ENCODE data around the gene DCLK3. TPM values are rescaled to one million over a fixed set of nuclear protein-coding genes. Genes with fewer than 3 reads are reported as not detected.

The DCLK3 gene
- total and polyA plus RNA-seq, 2 of the 13 experiments (the other 11 are each of a cell fraction or from before 2014, with no cell fraction given): not detected

- TF ChIP-seq ZNF704 (CRISPR knock-in tag; IDR thresholded peaks at IDR 0.05; ENCODE audit: borderline replicate concordance): no peak
- TF ChIP-seq NR2F2 (IDR thresholded peaks at IDR 0.05; ENCODE audit: borderline replicate concordance, low read depth): no peak
- no peak for TF ChIP-seq ZBTB20 (CRISPR knock-in tag; IDR thresholded peaks at IDR 0.05; ENCODE audit: borderline replicate concordance, low read depth)
- TF ChIP-seq HOXA7 (CRISPR knock-in tag; IDR thresholded peaks at IDR 0.05): no peak
- TF ChIP-seq PITX1 (CRISPR knock-in tag; IDR thresholded peaks at IDR 0.05): no peak
- no peak for TF ChIP-seq CAMTA2 (CRISPR knock-in tag; IDR thresholded peaks at IDR 0.05; ENCODE audit: borderline replicate concordance)
- no peak for TF ChIP-seq ATF5 (CRISPR knock-in tag; IDR thresholded peaks at IDR 0.05; ENCODE audit: low read depth)
- no peak for TF ChIP-seq ZNF232 (CRISPR knock-in tag; IDR thresholded peaks at IDR 0.05; ENCODE audit: borderline replicate concordance)
- no peak for TF ChIP-seq MNT (IDR thresholded peaks at IDR 0.05)
These were observed 68.6 kb downstream of the DCLK3 start (continued) for GRCh38 chr3:36695769-36696137.

GRCh38 chr3:36695113-36695768 lies 69.1 kb downstream of the DCLK3 start:
- in situ Hi-C loops (cut with HindIII; ENCODE audit: extremely low pct_ligation_motif_present, low pct_unique_long_range_greater_than_20kb) (loop anchor here (10.0 kb wide), 2 partner anchors 560 to 730 kb away; no protein-coding TSS in a partner anchor), intact Hi-C loops (cut with micrococcal nuclease; ENCODE audit: unreplicated experiment) (no loop called here)
- Histone ChIP-seq H3K36me3 (replicated peaks in 1 of 2; ENCODE audit: control insufficient read depth in 1 of 2, insufficient read depth in 2 of 2, low read length in 2 of 2) (no peaks in the 10 kb centered on the region), H3K27me3 (ENCODE audit: control insufficient read depth in 1 of 2, insufficient read depth in 2 of 2, low read length in 2 of 2) (no peaks in the 10 kb centered on the region), H3K9me3 (ENCODE audit: low read length) (no peaks in the 10 kb centered on the region), H3K27ac (ENCODE audit: extremely low read length, insufficient read depth, low read length) (no peak overlapping the region), H4K20me1 (ENCODE audit: insufficient read depth, low read length) (no peaks in the 10 kb centered on the region), H3K79me2 (ENCODE audit: insufficient read depth, low read length) (no peaks in the 10 kb centered on the region), H3K4me2 (ENCODE audit: low read depth, low read length) (no peak overlapping the region), H2AFZ (ENCODE audit: low read length) (no peak overlapping the region), H3K4me3 (replicated peaks in 1 of 3; ENCODE audit: insufficient read depth in 1 of 3, low read depth in 2 of 3, low read length in 3 of 3) (no peak overlapping the region), H3K4me1 (ENCODE audit: insufficient read depth, low read length) (no peaks in the 10 kb centered on the region), H3K9ac (ENCODE audit: insufficient read depth, low read depth, low read length) (no peak overlapping the region)
- ATAC-seq (no peak), FAIRE-seq (no peak), DNase-seq (ENCODE audit: low spot score) (no peak)
- TF ChIP-seq ZNF180 (CRISPR knock-in tag; IDR thresholded peaks at IDR 0.05; ENCODE audit: borderline replicate concordance, low read depth): no peak
- no peak for TF ChIP-seq SNAI1 (CRISPR knock-in tag; IDR thresholded peaks at IDR 0.05; ENCODE audit: borderline replicate concordance)
- no peak for TF ChIP-seq KDM6A (CRISPR knock-in tag; IDR thresholded peaks at IDR 0.05; ENCODE audit: low read depth)
- TF ChIP-seq KDM4B (CRISPR knock-in tag; IDR thresholded peaks at IDR 0.05): no peak
- no peak for TF ChIP-seq ZNF737 (CRISPR knock-in tag; IDR thresholded peaks at IDR 0.05; ENCODE audit: borderline replicate concordance)
- no peak for TF ChIP-seq ZSCAN25 (CRISPR knock-in tag; IDR thresholded peaks at IDR 0.05)
- CTCF ChIA-PET (ENCODE audit: low intra/inter-chr PET ratio, low total read pairs): no interaction called here
- BruUV-seq (replicated peaks): no TSS peak
- 0% methylated on average over 3 of the region's 3 CpGs for WGBS (ENCODE audit: low lambda C conversion rate)
- POLR2A ChIA-PET: no interaction called here
